ENCODE results near the gene NOL12. TPM values are rescaled to one million over a fixed set of nuclear protein-coding genes. Genes with fewer than 3 reads are reported as not detected.

The NOL12 gene
- total RNA-seq, 1 experiment from 2014 or later, result 31.4 TPM

DNA sequence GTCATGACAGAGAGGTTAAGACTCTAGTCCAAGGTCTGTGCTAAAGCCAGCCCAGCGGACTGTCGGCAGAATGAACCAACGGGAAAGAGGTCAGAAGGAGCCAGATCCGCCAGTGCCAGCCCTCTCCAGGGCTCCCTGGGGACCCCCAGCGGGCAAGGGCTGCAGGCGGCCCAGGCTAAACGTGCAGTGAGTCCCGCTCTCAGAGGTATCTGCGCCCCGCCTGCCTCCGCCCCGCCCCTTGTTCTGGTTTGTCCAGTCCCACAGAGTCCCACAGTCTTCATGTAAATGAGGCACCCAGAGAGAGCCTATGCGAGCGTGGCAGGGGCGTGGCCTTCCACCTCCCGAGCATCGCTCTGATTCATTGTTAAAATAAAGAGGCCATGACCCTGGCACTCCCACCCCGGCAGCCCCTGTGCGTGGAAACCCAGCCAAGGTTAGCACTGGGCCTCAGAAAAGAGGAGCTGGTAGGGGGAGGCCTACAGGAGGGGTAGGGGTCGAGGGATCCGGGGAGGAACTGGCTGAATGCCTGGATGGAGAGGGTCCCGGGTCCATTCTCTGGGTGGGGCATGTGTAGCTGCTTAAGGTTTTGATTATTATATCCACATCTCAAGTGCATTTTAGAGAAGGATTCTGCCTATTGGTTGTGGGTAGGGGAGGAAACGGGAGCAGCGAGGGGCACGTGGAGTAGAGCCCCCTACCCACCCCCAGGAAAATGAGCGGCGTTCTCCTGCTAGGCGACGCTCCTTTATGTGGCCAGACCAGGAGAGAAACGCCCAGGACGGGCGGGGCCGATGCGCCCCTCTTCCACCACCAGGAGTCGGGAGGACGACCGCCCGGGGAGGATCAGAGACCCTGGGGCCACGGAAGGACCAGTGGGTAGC lies 10.8 kb downstream of the NOL12 start, which contains the start of gene TRIOBP:
TSS of gene TRIOBP (plus strand) at position 392 of the 881 bp plus-strand sequence. CDS start 4,318 bp downstream, outside the sequence.
- Histone ChIP-seq H3K27me3 (ENCODE audit: insufficient read depth, low read length) (no peaks in the 10 kb centered on the region), H4K20me1 (ENCODE audit: insufficient read depth) (no peaks in the 10 kb centered on the region), H3K36me3 (ENCODE audit: control insufficient read depth in 1 of 2, insufficient read depth in 2 of 2, low read length in 2 of 2) (peaks cover 0 to 10% of the 10 kb centered on the region in 2 experiments; a peak in 1 of 4 replicates), H3K9ac (ENCODE audit: low read length) (peak within 1 kb of the TSS; percentile 9; the same call in 1 of the 2 replicates), H3K79me2 (ENCODE audit: insufficient read depth, low read length) (no peaks in the 10 kb centered on the region), H3K4me3 (replicated peaks in 1 of 2; ENCODE audit: low read depth in 1 of 2, low read length in 2 of 2) (peak within 1 kb of the TSS; percentile 25 to 32; a peak in 3 of 4 replicates), H3K9me3 (ENCODE audit: control insufficient read depth in 1 of 2, insufficient read depth in 1 of 2, low read depth in 1 of 2, low read length in 2 of 2) (no peaks in the 10 kb centered on the region), H3K4me1 (ENCODE audit: control insufficient read depth in 1 of 2, insufficient read depth in 2 of 2, low read length in 2 of 2) (peaks cover 9 to 24% of the 10 kb centered on the region in 2 experiments; a peak in 3 of 4 replicates), H2AFZ (ENCODE audit: low read depth, low read length, poor library complexity, severe bottlenecking) (no peak within 1 kb of the TSS), H3K9me2 (ENCODE audit: insufficient read depth) (no peaks in the 10 kb centered on the region), H3K4me2 (ENCODE audit: low read length) (peak within 1 kb of the TSS; percentile 57; the same call in 1 of the 2 replicates), H3K27ac (ENCODE audit: low read depth, low read length) (peak within 1 kb of the TSS; percentile 36; the same call in 1 of the 2 replicates)
- TF ChIP-seq, protein P1, sequence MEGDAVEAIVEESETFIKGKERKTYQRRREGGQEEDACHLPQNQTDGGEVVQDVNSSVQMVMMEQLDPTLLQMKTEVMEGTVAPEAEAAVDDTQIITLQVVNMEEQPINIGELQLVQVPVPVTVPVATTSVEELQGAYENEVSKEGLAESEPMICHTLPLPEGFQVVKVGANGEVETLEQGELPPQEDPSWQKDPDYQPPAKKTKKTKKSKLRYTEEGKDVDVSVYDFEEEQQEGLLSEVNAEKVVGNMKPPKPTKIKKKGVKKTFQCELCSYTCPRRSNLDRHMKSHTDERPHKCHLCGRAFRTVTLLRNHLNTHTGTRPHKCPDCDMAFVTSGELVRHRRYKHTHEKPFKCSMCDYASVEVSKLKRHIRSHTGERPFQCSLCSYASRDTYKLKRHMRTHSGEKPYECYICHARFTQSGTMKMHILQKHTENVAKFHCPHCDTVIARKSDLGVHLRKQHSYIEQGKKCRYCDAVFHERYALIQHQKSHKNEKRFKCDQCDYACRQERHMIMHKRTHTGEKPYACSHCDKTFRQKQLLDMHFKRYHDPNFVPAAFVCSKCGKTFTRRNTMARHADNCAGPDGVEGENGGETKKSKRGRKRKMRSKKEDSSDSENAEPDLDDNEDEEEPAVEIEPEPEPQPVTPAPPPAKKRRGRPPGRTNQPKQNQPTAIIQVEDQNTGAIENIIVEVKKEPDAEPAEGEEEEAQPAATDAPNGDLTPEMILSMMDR (IDR thresholded peaks at IDR 0.05 in 2 of 3, conservative IDR thresholded peaks at IDR 0.05 in 1 of 3; ENCODE audit: borderline replicate concordance in 1 of 3, insufficient read depth in 1 of 3, low read depth in 2 of 3, low read length in 2 of 3), result peak; percentile 3 to 63 (median 47); a peak in 4 of 6 replicates
- TF ChIP-seq JUND (IDR thresholded peaks at IDR 0.05), result no peak
- TF ChIP-seq, protein P2, sequence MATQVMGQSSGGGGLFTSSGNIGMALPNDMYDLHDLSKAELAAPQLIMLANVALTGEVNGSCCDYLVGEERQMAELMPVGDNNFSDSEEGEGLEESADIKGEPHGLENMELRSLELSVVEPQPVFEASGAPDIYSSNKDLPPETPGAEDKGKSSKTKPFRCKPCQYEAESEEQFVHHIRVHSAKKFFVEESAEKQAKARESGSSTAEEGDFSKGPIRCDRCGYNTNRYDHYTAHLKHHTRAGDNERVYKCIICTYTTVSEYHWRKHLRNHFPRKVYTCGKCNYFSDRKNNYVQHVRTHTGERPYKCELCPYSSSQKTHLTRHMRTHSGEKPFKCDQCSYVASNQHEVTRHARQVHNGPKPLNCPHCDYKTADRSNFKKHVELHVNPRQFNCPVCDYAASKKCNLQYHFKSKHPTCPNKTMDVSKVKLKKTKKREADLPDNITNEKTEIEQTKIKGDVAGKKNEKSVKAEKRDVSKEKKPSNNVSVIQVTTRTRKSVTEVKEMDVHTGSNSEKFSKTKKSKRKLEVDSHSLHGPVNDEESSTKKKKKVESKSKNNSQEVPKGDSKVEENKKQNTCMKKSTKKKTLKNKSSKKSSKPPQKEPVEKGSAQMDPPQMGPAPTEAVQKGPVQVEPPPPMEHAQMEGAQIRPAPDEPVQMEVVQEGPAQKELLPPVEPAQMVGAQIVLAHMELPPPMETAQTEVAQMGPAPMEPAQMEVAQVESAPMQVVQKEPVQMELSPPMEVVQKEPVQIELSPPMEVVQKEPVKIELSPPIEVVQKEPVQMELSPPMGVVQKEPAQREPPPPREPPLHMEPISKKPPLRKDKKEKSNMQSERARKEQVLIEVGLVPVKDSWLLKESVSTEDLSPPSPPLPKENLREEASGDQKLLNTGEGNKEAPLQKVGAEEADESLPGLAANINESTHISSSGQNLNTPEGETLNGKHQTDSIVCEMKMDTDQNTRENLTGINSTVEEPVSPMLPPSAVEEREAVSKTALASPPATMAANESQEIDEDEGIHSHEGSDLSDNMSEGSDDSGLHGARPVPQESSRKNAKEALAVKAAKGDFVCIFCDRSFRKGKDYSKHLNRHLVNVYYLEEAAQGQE (IDR thresholded peaks at IDR 0.05; ENCODE audit: low read depth), result no peak
- no peak for TF ChIP-seq POLR2AphosphoS5 (IDR thresholded peaks at IDR 0.05; ENCODE audit: low read depth, low read length)
- TF ChIP-seq ZNF274 (IDR thresholded peaks at IDR 0.05; ENCODE audit: low read depth, low read length), result no peak
- TF ChIP-seq EZH2 (IDR thresholded peaks at IDR 0.05), result no peak
- TF ChIP-seq RAD21 (IDR thresholded peaks at IDR 0.05; ENCODE audit: low read depth), result peak; percentile 37; the same call in 1 of the 2 replicates
- TF ChIP-seq, protein P3, sequence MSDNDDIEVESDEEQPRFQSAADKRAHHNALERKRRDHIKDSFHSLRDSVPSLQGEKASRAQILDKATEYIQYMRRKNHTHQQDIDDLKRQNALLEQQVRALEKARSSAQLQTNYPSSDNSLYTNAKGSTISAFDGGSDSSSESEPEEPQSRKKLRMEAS (IDR thresholded peaks at IDR 0.05), result no peak
- TF ChIP-seq POLR2A (IDR thresholded peaks at IDR 0.05; ENCODE audit: borderline replicate concordance, extremely low read depth, insufficient read depth, insufficient read length), result no peak
- no peak for TF ChIP-seq SIN3A (IDR thresholded peaks at IDR 0.05; ENCODE audit: low read depth)
- peak; percentile 26; the same call in 1 of the 2 replicates for TF ChIP-seq SP1 (IDR thresholded peaks at IDR 0.05; ENCODE audit: low read depth)
- no TSS peak for BruUV-seq (replicated peaks)
- POLR2A ChIA-PET, result interaction anchor here (0.6 to 0.7 kb wide), 2 partner anchors 20 to 31 kb away, joined by 3 read pairs; no protein-coding TSS in a partner anchor
- CTCF ChIA-PET, result no interaction called here
- intact Hi-C loops (cut with micrococcal nuclease), result loop anchor here (5.0 kb wide), 1 partner anchor 45 kb away; no protein-coding TSS in a partner anchor
- ATAC-seq, result peak; percentile 100
- RAD21 ChIA-PET (ENCODE audit: low non-redundant PET in 1 of 2, low total read pairs in 2 of 2, uncharacterized antibody in 2 of 2, unreplicated experiment in 2 of 2), result no interaction called here
- peak; percentile 85 for DNase-seq (ENCODE audit: low read depth, low spot score)

Measured in HCT116 (cell line).